GM18868 (cell line): ENCODE data around the gene CLEC16A.
"Not testable (repeated sequence)": the region's sequence is repeated elsewhere in the genome, so short reads cannot be mapped to it uniquely, and the experiment has no call there.

Experiments used
- ATAC-seq: cut with Tn5 transposase; IDR thresholded peaks from one replicate; pipeline ENCODE4 v1.9.1; 2021; ENCODE audit warnings: mild to moderate bottlenecking, moderate library complexity; ENCODE audit not compliant: unreplicated experiment

CLEC16A gene

DNA sequence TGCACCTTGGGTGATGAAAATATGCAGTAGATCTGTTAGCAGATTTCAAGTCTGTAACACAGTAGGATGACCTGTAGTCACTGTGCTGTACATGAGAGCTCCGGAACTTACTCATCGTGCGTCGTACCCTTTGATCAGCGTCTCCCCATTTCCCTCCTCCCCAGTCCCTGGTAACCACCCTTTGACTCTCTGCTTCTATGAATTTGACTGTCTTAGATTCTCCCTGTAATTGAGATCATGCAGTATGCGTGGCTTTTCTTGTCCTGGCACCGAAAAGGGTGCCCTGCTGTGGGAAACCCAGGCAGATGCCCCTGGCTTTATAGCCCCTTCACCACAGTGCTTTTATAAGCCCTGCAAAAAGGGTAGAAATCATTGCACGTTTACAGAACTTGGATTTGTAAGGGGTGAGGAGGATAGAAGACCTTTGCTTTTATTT, 20.5 kb downstream of the CLEC16A start:
- peak; percentile 65 for ATAC-seq

DNA sequence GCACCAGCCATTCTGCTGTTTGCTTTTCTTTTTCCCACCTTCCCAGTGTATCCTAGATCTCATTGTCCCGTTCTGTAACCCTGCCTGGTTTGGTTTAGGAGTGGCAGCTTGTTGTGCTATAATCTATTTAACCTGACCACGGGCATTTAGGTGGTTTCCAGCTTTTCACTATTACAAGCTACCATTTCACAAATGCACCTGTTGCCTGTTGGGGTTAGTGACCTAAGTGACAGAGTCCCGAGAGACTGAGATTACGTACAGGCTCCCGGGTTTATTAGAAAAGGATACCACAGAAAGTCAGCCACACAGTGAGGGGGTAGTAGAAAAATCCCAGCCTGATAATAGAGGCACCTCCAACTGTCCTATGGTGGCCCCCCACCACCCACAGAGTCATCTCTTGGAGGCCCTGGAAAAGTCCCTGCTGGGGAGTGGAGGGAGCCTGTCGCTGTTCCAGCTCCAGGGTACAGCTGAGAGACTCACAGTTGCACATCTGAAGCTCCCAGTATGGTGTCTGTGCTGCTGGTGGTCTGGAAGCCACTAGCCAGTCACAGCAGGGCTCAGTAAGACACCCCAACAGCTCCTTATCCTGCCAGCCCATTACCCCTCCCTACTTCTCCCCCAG, 21.2 kb downstream of the CLEC16A start:
- peak; percentile 62 for ATAC-seq

DNA sequence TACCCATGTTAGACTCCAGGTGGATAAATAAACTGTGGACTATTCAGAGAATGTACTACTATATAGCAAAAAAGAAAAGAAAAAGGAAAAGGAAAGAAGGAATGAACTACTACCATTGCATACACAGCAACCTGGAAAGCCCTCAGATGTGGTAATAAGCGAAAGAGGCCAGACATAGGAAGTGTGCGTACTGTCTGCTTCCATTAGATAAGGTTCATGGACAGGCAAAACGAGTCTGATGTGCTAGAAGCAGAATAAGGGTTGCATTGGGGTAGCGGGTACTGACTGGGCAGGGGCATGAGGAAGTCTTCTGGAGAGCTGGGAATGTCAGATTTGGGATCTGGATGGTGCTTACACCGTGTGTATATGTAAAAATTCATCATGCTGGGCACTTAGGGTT, 21.8 kb downstream of the CLEC16A start:
- no peak for ATAC-seq

DNA sequence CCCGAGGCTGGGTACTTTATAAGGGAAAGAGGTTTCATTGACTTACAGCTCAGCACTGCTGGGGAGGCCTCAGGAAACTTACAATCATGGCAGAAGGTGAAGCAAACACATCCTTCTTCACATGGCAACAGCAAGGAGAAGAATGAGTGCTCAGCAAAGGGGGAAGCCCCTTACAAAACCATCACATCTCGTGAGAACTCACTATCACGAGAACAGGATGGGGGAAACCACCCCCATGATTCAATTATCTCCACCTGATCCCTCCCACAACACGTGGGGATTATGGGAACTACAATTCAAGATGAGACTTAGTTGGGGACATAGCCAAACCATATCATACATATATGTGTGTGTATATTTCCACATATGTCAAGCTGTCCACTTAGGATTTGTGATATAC, 22.2 kb downstream of the CLEC16A start:
- not testable (repeated sequence) for ATAC-seq

DNA sequence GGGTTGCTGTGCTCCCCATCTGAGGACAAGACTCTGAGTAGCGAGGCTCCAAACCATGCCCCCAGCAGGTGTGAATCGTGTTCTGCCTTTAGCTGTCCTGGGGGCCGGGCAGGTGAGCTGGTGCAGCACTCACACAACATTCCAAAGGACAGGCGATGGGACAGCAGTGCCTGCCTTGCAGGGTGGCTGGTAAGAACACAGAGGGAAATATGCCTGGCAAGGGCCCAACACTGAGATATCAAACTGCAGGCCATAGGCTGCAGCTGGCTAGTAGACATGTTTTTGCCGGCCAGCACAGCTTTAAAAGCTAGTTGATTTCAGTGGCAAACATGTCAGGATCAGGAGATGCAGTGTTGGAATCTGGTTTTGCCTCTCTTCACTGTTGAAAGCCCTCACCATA, 23.6 kb downstream of the CLEC16A start:
- ATAC-seq = no peak

DNA sequence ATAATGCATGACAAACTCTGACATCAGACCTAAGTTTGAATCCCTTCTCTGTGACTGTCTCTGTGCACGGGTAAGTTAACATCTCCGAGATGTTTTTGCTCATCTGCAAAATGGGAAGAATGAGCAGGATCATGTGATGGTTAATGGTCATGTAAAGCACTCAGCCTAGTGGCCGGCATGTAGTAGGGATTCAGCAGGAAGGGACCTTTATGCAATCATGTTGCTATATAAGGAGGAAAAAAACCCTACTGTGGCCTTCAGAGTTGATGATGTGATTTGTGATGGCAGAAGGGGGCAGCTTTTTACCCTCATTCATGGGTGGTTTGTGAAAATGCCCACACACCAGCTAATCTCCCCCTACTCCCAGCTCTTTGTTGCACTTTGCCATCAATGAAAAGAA, 24.1 kb downstream of the CLEC16A start:
- no peak for ATAC-seq

DNA sequence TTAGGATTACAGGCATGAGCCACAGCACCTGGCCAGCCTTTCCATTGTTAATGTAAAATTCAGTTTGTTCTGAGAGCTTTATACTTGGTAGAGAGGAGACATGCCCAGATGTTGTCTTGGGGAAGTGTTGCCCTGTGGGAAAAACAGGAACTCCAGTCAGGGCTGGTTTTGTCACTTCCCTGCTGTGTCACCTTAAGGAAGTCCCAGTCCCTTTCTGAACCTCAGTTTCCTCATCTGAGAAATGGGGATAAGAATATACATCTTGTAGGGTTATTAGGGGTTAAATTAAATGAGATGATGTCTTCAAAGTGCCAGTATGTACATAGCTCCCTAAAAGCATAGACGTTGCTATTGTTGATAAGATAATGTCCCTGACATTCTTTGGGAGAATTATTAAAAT, 25.3 kb downstream of the CLEC16A start:
- no peak for ATAC-seq

DNA sequence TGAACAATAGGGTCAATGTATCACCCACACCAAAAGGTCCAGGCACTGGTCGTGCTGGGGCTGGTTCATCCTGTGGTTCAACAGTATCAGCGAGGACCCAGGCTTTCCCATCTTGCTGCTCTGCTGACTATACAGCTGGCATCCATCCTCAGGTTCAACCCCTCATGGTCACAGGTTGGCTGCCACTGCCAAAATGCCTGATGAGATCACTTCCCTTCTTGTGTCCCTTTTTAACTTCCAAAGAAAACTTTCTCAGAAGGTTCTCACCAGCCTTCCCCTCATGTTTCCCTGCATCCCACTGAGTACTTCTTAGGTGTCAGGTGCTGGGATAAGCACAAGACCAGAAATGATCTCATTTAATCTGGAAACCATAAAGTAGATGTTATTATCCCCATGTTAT, 25.7 kb downstream of the CLEC16A start:
- ATAC-seq = no peak

DNA sequence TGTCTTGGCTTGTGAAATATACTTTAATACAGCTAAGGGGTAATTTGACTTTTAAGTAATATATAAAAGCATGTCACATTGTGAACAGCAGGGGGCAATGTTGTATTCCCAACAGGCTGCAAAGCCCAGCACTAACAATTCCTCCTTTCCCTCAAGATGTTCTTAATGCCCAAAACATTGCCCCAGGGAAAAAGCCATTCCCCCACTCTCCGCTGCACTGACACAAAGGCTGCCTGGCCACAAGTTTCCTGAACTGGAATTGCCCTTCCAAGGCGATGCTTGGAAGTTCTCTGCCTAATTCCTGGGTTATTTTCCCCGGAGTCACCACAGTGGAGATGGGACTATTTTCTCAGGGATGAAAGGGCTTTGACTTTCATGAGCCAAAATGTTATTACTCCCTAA, 27.2 kb downstream of the CLEC16A start:
- no peak for ATAC-seq

DNA sequence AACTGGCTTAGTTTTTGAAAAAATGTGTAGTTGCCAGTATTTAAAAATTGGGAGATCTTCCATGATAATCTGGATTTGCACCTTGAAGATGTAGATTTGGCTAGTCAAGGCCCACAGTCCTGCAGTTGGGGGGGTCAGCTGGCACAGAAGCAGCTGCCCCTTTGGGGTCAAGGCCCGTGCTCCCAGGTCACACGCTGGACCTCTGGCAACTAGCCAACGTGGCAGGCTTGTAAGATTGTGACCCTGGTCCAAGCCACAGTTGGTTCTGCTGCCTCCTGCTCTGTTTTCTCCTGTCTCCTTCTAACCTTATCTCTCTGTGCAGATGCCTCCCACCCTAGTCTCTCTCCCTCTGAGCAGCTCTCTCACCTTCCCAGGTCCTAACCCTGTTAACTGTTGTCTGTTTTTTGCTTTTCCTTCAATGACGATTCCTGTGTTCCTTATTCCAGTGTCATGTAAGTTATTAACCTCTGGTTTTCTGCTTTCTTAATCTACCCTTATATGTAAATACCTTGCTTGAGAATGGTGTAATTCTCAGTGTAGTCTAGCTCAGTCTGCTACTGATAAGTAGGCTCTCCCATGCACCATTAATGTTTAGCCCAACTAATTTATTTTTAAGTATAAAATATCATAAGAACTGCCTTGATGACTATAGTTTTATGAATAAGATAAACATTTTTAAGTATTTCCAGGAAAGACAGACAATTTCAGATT, 27.9 kb downstream of the CLEC16A start:
- ATAC-seq = no peak

DNA sequence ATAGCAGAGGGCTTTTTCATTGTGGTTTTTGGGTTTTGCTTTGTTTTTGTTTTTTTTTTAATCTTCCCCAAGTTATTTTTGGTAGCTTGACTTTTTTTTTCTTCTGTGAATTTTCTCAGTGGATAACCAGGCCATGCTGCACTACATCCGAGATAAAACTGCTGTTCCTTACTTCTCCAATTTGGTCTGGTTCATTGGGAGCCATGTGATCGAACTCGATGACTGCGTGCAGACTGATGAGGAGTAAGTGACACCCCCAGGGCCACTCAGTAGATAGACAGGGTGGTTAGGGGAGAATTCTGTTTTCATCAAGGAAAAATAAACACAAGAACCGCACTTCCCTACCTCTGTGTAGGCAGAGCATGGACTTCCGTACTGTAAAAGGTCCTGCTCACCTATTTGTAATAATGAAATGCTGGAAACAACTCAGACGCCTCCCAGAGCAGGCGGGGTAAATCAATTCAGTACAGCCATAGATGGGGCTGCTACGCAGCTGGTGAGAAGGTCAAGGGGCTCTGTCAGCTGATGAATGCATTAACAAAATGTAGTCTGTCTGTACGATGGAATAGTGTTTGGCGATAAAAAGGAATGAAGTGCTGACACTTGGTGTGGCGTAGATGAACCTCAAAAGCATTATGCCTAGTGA, 28.6 kb downstream of the CLEC16A start:
- no peak for ATAC-seq

DNA sequence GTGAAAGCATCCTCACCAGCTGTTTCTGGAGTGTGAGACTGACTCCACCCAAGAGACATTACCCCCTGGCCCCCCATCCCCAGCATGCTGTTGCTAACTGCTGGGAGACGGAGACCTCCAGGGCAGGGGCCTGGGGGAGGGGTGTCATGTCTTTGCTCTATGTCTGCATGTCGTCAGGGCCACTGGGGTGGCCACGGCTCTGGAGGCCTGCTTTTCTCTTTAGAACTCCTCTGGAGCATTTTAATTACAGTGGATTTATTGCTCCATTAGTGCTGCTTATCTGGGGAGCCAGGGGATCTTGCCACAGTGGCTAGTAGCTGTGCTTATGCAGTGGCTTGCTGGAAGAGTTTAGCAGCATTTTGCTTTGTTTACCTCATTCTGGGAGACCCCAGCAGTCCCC, 32.3 kb downstream of the CLEC16A start:
- no peak for ATAC-seq

DNA sequence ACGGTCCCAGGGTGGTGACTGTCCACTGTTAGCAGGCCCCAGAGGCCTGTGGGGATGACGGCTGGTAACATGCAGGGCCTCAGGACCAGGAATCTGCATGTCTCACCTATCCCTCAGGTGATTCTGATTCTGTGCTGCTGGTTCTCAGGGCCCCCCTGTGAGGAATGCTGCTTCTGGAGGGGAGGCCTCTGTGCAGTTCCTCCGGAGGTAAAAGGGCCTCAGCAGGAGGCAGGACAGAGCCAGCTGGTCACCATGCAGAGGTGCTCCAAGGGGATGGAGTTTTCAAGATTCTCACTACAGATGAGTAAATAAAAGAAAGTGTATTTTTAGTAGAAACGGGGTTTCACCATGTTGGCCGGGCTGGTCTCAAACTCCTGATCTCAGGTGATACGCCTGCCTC, 33.8 kb downstream of the CLEC16A start:
- ATAC-seq = no peak

DNA sequence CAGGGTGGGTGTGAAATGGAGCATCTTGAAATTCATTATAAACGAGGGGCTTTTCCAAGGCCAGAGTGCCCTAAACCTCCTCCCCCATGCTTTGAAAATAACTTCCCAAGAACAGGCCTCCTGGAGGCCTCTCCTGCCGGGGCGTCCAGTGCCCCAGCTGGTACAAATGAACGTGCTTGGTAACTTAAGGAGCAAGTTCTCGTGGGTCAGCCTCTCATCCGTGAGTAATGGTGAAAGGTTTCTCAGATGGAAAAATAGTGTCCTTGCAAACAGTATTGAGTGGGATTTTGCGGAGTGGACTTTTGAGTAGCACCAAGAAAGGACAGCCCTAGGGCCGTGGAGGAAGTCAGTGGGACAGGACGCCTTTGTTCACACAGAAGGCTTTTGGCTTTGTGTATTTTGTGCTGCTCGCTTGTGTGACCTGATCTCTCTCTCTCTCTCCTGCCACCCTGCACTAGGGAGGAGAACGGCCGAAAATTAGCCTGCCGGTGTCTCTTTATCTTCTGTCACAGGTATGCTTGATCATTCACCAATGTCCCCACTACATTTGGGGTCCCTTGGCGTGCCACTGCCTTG, 34.6 kb downstream of the CLEC16A start:
- ATAC-seq = no peak

DNA sequence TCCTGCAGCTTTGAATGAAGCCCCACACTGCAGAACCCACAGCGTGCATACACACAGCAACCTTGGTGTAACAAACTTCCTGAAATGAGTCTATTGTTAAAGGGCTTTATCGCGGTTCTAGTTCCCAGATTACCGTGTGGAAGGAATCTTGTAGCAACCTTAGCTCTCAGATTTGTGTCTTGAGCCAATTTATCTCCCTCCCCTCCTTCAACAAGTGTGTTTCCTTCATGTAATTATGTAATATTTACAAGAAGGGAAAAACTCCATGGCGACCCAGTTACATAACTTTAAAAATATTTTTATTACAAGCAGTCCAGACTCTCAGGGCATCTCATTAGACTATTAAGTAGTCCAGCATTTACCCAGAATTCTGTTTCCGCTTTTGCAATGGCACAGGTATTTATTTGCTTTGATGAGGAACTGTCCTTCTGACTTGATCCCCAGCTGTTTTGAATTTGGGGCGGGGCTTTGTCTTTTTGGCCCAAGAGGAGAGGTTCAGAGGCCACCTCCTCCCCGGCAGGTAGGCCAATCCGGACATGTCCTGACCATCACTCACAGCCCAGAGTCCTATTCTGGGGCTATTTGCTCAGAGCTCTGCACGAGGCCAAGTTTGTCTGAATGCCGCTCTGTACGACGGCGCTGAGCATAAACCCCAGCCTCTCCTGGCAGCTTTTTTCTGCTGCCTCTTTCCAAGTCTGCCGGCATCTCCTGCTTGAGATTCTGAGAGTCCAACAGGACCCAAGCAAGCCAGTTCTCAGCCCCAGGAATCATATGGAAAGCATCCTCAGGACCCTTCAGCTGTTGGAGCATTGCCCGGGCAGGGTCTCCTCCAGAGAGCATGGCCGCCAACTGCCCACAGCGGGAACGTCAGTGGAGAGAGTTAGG, 35.6 kb downstream of the CLEC16A start:
- no peak for ATAC-seq

DNA sequence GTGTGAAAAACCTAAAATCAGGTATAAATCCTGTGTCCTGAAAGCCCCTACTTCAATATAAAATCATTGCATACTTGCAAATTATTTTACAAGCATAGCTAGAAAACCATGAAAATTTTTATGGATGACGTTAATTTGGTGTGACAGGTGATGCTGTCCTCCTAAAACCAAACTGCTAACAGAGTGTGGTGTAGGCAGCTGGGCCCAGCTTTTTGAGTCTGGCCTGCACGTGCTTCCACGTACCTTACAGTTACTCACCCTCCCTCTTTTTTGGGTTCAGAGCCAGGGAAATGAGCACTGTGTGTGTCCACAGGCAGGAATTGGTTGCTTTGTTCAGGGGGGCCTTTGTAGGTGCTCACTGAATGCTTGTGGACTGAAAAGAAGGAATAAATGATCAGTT, 36.4 kb downstream of the CLEC16A start:
- no peak for ATAC-seq

DNA sequence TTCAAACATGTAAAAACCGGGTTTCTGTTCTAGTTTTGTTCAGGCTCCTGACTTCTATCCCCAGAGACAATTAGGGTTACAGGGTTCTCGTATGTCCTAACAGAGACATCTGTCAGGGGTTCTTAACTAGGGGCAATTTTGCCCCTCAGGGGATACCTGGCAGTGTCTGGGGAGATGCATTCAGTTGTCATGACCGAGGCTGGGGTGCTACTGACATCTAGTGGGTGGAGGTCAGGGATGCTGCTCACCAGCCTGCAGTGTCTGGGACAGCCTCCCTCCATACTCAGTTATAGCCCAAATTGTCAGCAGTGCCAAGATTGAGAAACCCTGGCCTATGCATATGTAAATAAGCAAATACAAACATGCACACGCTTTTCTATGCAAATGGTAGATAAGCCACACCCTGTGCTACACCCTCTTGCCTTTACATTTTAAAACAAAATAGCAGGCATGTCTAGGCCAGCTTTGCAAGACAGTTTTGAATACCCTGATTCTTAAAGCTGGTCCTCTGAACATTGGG, 37.4 kb downstream of the CLEC16A start:
- ATAC-seq = peak; percentile 72

DNA sequence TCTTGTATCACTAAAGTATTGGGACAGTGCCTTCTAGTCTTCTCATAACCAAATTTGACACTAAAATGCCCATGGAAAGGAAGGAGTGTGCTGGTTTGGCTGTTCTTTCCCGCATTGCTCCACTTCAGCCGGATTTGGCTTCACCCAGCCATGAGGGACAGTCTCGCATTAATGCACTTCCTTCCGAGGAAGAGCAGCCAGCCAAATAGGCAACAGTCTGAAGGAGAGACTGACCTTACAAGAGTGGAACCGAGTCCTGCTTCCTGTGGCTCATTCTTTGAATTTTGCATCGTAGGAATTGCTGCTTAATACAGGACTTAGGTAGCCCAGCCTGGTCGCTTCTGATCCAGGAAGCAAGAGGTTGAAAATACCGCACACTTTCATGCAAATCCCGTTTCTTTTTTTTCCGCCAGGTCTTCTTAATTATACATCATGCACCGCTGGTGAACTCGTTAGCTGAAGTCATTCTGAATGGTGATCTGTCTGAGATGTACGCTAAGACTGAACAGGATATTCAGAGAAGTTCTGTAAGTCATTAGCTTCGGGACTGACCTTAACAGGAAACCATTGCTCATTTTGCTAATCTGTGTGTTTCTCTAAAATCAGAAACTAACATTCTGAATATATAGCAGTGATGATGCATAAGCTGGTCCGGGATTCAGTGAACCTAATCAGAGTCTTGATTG, 38.2 kb downstream of the CLEC16A start:
- ATAC-seq = no peak

DNA sequence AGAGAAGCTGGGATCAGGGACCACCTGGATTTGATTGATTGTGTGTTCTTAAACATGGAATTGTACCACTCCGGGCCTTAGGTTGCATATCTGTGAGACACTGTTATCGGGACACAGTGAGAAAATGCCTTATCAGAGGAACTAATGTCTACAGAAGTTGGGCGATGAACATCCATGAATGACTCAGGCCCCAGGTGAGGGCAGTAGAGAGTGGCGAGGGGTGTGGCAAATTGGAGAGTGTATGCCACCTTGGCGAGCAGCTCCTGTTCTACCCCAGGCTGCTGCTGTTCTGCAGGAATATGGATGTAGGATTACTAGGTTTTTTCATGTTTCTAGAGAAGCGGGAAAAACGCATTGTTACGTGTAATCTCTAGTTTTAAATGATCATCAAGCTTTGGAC, 38.8 kb downstream of the CLEC16A start:
- ATAC-seq = no peak

DNA sequence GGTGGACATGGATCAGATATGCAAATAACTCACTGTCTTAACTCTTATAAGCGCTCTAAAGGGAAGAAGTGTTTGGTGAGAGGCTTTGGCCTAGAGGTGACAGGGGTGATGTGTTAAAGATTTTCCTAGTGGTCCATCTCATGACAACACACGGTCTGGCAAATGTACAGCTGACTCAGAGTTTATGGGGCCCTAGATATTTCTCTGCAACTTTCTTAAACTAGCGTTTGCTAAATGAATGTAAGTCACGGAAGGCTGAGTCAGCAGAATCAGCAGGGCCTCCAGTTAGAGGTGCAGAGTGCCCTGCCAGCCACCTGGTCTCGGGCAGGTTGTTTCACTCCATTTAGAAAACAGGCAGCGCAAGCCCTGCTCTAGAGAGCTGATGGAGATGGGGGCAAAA, 40.1 kb downstream of the CLEC16A start:
- no peak for ATAC-seq
